ENCODE data around the gene PTPRE.

Gene PTPRE

DNA sequence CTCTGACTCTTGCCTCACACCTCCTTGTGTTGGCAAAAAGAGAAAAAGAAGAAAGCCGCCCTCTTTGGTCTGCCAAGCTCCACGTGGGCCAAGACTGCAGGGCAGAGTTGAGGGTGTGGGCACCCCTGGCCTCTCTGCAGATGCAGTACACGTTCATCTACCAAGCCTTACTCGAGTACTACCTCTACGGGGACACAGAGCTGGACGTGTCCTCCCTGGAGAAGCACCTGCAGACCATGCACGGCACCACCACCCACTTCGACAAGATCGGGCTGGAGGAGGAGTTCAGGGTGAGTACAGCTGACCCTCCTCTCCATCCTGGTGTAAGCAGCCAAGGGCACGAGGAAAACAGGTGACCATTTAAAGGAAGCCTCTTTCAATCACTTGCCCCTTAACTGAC, 163.3 kb downstream of the PTPRE start:
- DNase-seq (ENCODE audit: low read depth, low spot score) = no peak

GRCh38 chr10:128070721-128071416, 164.0 kb downstream of the PTPRE start:
- no peak for DNase-seq (ENCODE audit: low read depth, low spot score)

- no peak for DNase-seq (ENCODE audit: low read depth, low spot score)
Measured at GRCh38 chr10:128071417-128071782, 164.5 kb downstream of the PTPRE start.

DNA sequence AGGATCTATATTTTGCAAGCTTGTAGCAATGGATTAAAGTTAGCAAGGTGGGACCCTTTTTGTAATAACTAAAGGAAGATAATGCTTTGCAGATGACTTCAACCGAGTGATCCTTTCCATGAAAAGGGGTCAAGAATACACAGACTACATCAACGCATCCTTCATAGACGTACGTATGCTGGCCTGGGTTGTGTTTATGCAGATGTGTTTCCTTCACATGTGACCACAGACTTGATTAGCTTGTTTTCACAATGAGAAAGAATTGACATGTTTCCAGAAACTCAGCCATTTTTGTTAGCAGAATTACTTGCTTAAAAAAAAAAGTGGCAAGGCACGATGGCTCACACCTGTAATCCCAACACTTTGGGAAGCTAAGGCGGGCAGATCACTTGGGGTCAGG, 165.1 kb downstream of the PTPRE start:
- DNase-seq (ENCODE audit: low read depth, low spot score) = no peak

DNA sequence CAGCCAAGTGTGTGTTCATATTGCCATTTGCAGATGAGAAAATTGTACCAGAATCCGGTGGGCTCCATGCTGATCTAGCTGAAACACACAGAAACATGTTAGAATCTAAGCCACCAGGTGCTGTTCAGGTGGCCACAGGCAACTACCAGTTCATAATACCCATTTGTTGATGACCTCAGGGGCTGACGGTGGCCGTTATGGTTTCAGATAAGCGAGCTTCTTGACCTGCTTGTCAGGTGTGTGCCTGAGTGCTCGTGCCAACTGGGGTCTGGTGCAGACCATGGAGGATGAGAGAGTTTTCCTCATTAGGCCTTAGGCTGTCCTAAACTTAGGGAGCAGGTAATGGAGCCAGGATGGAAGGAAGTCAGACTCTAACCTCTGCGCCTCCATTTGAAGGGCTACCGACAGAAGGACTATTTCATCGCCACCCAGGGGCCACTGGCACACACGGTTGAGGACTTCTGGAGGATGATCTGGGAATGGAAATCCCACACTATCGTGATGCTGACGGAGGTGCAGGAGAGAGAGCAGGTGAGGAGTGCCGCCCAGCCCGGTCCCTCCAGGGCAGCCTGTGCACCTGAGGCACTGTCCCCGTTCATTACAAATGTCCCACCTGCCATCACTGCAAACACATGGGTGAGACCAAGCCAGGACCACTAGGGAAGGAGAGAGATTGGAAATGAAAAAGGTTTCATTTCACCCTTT, 166.2 kb downstream of the PTPRE start:
- DNase-seq (ENCODE audit: low read depth, low spot score) = no peak

GRCh38 chr10:128073890-128074289, 167.0 kb downstream of the PTPRE start:
- no peak for DNase-seq (ENCODE audit: low read depth, low spot score)

DNA sequence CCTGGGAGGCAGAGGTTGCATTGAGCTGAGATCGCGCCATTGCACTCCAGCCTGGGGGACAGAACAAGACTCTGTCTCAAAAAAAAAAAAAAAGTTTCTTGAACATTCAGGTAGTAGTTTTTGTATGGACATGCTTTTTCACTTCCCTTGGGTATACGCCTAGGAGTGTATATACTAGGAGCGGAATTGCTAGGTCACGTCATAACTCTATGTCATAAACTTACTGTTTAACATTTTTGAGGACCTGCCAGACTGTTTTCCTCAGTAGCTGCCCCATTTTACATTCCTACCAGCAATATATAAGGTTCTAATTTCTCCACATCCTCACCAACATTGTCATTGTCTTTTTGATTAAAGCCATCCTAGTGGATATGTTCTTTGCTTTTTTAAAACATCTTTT, 167.7 kb downstream of the PTPRE start:
- no peak for DNase-seq (ENCODE audit: low read depth, low spot score)

DNA sequence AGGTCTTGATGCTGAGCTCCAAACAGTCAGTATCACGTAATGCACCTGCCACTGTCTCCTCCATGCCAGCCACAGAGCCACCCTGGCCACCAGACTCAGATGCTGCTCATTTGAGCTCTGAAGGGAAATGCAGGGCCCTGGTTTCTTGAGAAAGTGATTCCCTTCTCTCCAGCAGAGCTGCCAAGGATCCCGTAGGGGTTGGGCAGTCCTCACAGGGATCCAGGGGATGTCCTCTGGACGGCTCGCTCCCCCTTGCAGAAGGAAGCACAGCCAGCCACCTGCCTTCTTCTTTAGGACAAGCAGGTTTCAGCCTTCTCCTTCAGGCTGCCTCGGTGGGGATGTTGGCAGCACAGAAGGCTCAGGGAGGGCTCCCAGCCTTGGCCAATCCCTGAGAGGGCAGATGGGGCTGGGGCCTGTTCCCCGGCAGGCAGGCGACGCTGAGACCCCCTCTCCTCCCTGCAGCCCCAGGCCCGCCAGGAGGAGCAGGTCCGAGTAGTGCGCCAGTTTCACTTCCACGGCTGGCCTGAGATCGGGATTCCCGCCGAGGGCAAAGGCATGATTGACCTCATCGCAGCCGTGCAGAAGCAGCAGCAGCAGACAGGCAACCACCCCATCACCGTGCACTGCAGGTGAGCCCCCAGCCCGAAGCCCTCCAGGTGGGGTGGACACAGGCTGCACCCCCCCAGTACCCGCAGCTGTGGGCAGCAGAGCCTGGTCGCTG, 170.4 kb downstream of the PTPRE start:
- DNase-seq (ENCODE audit: low read depth, low spot score) = no peak

- peak; percentile 65 for DNase-seq (ENCODE audit: low read depth, low spot score)
Measured at GRCh38 chr10:128078136-128078969, 171.4 kb downstream of the PTPRE start.

GRCh38 chr10:128080231-128080630, 173.3 kb downstream of the PTPRE start:
- no peak for DNase-seq (ENCODE audit: low read depth, low spot score)

GRCh38 chr10:128080641-128081040, 173.7 kb downstream of the PTPRE start:
- no peak for DNase-seq (ENCODE audit: low read depth, low spot score)

DNA sequence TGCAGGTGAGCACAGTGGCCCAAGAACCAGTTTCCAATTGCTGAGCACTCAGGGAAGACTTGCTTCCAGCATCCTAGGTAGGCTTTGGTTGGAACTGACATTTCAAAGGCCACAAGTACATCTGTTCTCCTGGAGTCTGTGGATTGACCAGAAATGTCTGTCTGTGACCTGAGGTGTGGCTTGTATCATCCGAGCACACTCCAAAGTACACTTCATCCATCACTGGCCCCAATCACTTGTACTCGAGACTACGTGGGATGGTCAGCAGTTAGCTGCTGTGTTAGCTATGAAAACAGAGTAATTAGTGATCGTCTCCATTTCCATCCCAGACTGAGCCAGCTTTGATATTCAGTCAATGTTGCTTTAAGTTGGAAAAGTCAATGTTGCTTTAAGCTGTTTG, 174.3 kb downstream of the PTPRE start:
- no peak for DNase-seq (ENCODE audit: low read depth, low spot score)

GRCh38 chr10:128081720-128082119, 174.8 kb downstream of the PTPRE start:
- no peak for DNase-seq (ENCODE audit: low read depth, low spot score)

DNA sequence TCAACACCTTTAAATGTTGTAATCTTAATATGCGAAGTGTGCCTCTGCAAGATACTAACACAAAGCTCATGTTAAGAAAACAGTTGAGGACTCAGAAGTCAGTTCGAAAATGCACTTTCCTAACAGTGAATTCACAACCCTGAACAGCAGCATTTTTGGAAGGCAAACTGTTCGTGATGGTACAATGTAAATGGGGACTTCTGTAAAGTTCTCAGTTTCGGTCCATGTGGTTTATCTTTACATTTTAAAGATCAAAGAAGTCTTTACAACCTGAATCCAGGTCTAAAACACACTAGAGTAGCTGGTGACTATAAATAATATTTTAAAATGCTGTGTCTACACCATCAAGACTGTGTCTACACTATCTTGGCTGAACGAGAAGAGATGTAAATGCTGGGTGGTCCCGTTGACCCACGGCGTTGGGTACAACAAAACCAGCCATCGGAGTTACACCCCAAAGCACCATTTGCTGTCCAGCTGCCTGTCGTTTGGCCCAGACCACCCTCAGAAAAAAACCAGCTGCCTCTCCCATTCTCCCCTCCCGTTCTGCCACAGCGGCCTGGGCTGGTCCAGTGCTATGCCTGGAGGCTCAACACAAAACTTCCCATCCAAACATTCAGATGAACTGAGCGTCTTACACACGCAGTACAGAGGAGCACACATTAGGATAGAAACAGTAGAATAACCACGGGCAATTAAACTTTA, 176.4 kb downstream of the PTPRE start:
- DNase-seq (ENCODE audit: low read depth, low spot score) = no peak

GRCh38 chr10:128084364-128084763, 177.5 kb downstream of the PTPRE start:
- DNase-seq (ENCODE audit: low read depth, low spot score) = no peak

GRCh38 chr10:128084991-128085390, 178.1 kb downstream of the PTPRE start:
- no peak for DNase-seq (ENCODE audit: low read depth, low spot score)

DNA sequence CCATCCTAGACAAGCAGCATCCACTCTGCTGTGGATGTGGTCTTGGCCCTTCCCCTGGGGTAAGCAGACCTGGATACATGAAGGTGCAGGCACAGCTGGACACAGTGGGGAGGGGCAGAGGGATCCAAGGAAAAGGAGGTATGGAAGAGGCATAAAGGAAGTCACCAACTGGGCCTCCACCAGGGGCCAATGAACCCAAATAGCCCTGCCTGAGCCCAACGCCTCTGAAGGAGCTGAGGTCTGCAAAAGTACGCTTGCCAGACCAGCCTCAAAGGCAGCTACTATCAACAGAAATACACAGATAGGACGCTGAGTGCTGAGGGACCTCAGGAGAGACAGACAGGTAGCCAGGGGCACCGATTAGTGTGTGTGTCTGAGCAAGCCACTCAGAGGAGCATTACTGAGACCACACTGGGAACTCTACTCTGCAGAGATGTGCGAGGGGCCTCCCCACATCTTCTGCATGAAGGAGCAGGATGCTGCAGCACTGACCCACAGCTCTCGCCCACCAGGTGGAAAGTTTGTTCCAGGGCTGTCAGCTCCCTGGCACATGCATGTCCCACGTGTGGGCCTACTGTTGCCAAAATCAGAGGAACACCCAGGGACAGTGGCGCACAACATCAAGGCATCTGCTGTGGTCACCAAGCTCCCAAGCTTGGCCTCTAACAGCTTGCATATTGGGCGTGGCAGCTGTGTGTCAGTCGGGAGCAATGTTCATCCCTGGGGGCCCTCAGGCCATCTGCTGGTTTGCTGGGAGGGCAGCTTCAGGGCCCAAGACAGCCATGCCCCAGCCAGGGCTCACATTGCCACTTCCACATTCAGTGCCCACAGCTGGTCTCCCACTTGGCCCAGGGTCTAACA, 179.3 kb downstream of the PTPRE start:
- DNase-seq (ENCODE audit: low read depth, low spot score) = no peak

DNA sequence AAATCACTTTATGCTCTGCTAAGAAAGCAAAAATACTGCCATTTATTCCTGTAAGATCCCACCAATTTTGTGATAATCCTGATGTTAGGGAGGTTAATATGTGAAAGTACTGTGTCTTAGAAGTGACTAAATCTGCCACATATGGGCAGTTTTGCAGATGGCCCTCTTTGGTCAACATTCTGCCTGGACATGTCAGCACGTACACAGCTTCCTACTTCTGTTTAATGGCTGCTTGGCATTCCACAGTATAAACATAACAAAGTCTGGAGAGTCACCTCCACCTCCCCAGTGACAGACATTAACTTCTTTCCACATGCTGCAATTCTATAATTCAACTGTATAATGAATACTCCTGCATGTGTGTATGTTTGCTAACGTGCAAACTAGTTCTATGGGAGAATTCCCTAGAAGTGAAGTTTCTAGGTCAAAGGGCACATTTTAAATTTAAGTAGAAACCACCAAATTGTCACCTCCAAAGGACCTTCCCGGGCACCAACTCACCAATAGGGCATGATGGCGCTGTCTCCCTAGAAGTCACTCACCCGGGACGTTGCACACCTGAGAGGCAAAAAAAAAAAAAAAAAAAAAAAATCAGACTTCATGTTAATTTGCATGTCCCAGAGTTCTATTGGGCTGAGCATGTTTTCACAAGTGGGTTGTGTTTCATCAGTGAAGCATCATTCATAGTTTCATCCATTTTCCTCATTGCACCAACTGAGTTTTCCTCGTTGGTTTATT, 180.4 kb downstream of the PTPRE start:
- DNase-seq (ENCODE audit: low read depth, low spot score) = no peak

DNA sequence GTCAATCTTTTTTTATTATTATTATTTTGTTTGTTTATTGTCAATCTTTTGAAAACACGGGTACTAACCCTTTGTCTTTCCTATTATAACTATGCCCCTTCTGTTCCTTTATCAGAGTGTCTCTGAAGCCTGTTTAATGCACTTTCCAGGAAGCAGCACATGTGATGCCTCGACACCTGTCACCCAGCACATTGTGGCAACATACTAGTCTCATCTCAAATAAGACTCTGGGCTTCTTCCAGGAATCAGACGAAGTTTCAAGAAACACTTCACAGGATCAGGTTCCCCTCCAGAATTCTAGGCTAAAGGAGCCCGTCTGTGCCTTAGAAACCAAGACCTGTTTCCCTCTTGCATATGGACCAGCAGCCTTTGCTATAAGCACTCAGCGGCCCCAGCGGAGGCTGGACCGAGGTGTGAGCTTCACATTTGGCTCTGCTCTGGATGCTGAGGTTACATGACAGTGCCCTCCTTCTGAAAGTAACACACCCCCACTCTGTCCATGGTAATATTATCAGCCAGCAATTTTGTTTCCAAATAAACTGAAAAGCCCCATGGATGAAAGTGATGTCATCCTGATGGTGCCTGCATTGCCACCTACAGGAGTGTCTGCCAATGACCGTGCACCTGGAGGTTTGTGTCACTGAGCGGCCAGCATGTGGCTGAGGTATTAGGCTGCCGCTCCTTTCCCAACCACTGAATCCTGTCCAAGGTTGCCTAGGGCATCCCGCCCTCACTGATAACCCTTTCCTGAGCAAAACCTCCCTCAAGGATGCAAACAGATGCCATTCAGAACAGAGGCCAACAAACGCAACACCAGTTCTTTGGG, 181.2 kb downstream of the PTPRE start:
- peak; percentile 44 for DNase-seq (ENCODE audit: low read depth, low spot score)

All from ELF-1 (cell line).